Heart right ventricle (tissue), 16 donors: ENCODE results near the gene NXPH3. TPM values are rescaled to one million over a fixed set of nuclear protein-coding genes. Genes with fewer than 3 reads are reported as not detected.

Experiments
- ATAC-seq, 8 donors: fragments of 200-7000 bp; cut with Tn5 transposase; one replicate each; pipeline ENCODE4 v1.9.1; 2020; ENCODE audit warnings: mild to moderate bottlenecking in 8 of 8, moderate library complexity in 8 of 8, moderate number of reproducible peaks in 1 of 8
- DNase-seq, 2 donors: peaks; one replicate each; pipeline ENCODE4 v3.0.0-alpha.2; 2020
- H3K27ac ChIP-seq, 10 donors: fragments of 200-600 bp; sonication (generic) in 2 of 10; one replicate each; pipeline versions ENCODE4 v1.5.0 to v1.8.0; 2020 to 2022; ENCODE audit warnings: mild to moderate bottlenecking in 3 of 10
- H3K27me3 ChIP-seq, 7 donors: fragments of 200-600 bp; one replicate each; pipeline ENCODE4 v1.8.0; 2021 to 2022; ENCODE audit warnings: mild to moderate bottlenecking in 2 of 7
- H3K36me3 ChIP-seq, 9 donors: fragments of 200-600 bp; sonication (generic) in 1 of 9; one replicate each; pipeline versions ENCODE4 v1.5.0 to v1.8.0; 2020 to 2022; ENCODE audit warnings: mild to moderate bottlenecking in 2 of 9
- H3K4me1 ChIP-seq, 9 donors: fragments of 200-600 bp; sonication (generic) in 1 of 9; one replicate each; pipeline versions ENCODE4 v1.5.0 to v1.8.0; 2020 to 2022; ENCODE audit warnings: mild to moderate bottlenecking in 4 of 9
- H3K4me3 ChIP-seq, 10 donors: fragments of 200-600 bp; sonication (generic) in 2 of 10; one replicate each; pipeline versions ENCODE4 v1.5.0 to v1.8.0; 2020 to 2022; ENCODE audit warnings: mild to moderate bottlenecking in 7 of 10, moderate library complexity in 2 of 10
- H3K9me3 ChIP-seq, 11 donors: fragments of 200-600 bp in 10 of 11; sonication (generic) in 2 of 11; one replicate each; pipeline versions ENCODE4 v1.5.0 to v1.8.0; 2013 to 2022; ENCODE audit warnings: mild to moderate bottlenecking in 2 of 11, control low read depth in 1 of 11, moderate library complexity in 1 of 11
- WGBS, 2 donors: extraction: QIAGEN DNeasy Blood & Tissue Kit; methylation state at CpG; one replicate each; pipeline ENCODE4 v1.1.7; 2013; ENCODE audit warnings: inconsistent platforms in 1 of 2; 5-methylcytosine and 5-hydroxymethylcytosine counted together
- intact Hi-C, 10 donors: fragments of 100-400 bp; cut with DNase I; formaldehyde crosslinking; loops; one replicate each; pipeline versions ENCODE4 v1.11.1 to v1.14.2; 2022
- polyA plus RNA-seq, 2 donors: library from polyadenylated mRNA; stranded (reverse); fragments of 200-250 nt; gene quantifications; one replicate each; pipeline ENCODE4 v1.2.3, GENCODE V29; 2013
- total RNA-seq, 10 donors: library from RNA; stranded (reverse); fragmentation: NEBNext Ultra II Directional in 3 of 10; extraction: Animal tissue kit (Norgen Biotek cat#: 25700) in 3 of 10; gene quantifications; one replicate each; pipeline versions ENCODE4 v1.2.1 to v1.2.4, GENCODE V29; 2021 to 2023
- TF ChIP-seq, protein P1 (sequence below), 9 donors: fragments of 200-600 bp; sonication (generic) in 2 of 9; IDR thresholded peaks; one replicate each; pipeline versions ENCODE4 v1.5.0 to v1.8.0; 2021 to 2022; ENCODE audit warnings: antibody characterized with exemption in 9 of 9, mild to moderate bottlenecking in 5 of 9, moderate library complexity in 1 of 9
- donor health status: Arrhythmogenic right ventricular cardiomyopathy.
- donor health status: ischemic (EF 13 %, LVEDD 7.1; RV severe dilation, severe dysfunction).
- donor health status: healthy with polysubstance abuse.
- donor health status: DM: no; HTN: yes; CAD: no.
- donor health status: DM: no; HTN: no; CAD: no.
- donor health status: ischemic (EF 25% LVEDD 6.9; RV normal size, moderate dysfunction).
- donor health status: ischemic (EF 25% LVEDD 5.7; RV mildly dilated, moderate dysfunction).
- donor health status: healthy.
- donor health status: DM: yes; HTN: yes; CAD: no.
- donor health status: Ischemic cardiomyopathy.
- donor health status: ischemic (EF 35%, LVEDD 5.7; RV mildly dilated, moderate dysfunction).
- donor health status: nonischemic (EF 11% LVEDD 7.7; RV severe dilation, severe dysfunction).
- donor health status: DM: yes; HTN: yes; CAD: no.
- donor health status: PGD.
- donor health status: ischemic (EF 29% LVEDD 5.4; RV normal size, mild dysfunction).
- donor health status: nonischemic (EF 23%, LVEDD 6.1; RV moderate dilation, normal function).

Gene NXPH3
- total and polyA plus RNA-seq, 12 donors: 2.2 to 5.9 (median 3.2) TPM

GRCh38 chr17:49543860-49544259, 31.8 kb upstream of the NXPH3 start:
- H3K9me3 ChIP-seq: peaks cover 0 to 19% (median 3%) of the 10 kb centered on the region in 11 donors
- WGBS, 2 donors: 71 to 88% methylated on average over 3 of the region's 3 CpGs
- no peaks in the 10 kb centered on the region for H3K36me3 ChIP-seq
- peaks cover 0 to 23% (median 0%) of the 10 kb centered on the region in 9 donors for H3K4me1 ChIP-seq
- H3K27ac ChIP-seq: no peak overlapping the region
- ATAC-seq (no peak), DNase-seq (no peak)
- H3K4me3 ChIP-seq: no peak overlapping the region
- intact Hi-C loops: no loop called here
- H3K27me3 ChIP-seq: peaks cover 0 to 18% (median 0%) of the 10 kb centered on the region in 7 donors
- TF ChIP-seq, protein P1, sequence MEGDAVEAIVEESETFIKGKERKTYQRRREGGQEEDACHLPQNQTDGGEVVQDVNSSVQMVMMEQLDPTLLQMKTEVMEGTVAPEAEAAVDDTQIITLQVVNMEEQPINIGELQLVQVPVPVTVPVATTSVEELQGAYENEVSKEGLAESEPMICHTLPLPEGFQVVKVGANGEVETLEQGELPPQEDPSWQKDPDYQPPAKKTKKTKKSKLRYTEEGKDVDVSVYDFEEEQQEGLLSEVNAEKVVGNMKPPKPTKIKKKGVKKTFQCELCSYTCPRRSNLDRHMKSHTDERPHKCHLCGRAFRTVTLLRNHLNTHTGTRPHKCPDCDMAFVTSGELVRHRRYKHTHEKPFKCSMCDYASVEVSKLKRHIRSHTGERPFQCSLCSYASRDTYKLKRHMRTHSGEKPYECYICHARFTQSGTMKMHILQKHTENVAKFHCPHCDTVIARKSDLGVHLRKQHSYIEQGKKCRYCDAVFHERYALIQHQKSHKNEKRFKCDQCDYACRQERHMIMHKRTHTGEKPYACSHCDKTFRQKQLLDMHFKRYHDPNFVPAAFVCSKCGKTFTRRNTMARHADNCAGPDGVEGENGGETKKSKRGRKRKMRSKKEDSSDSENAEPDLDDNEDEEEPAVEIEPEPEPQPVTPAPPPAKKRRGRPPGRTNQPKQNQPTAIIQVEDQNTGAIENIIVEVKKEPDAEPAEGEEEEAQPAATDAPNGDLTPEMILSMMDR (IDR thresholded peaks at IDR 0.05): no peak

- peaks cover 0 to 23% (median 0%) of the 10 kb centered on the region in 9 donors for H3K4me1 ChIP-seq
- 72 to 78% methylated on average over 8 of the region's 8 CpGs for WGBS, 2 donors
- TF ChIP-seq, protein P1 (IDR thresholded peaks at IDR 0.05): no peak
- DNase-seq (no peak), ATAC-seq (no peak)
- H3K9me3 ChIP-seq: peaks cover 0 to 19% (median 3%) of the 10 kb centered on the region in 11 donors
- no peak overlapping the region for H3K27ac ChIP-seq
- H3K27me3 ChIP-seq: peaks cover 0 to 18% (median 0%) of the 10 kb centered on the region in 7 donors
- no peak overlapping the region for H3K4me3 ChIP-seq
- H3K36me3 ChIP-seq: no peaks in the 10 kb centered on the region
- intact Hi-C loops: loop anchor here in 4 of 10 donors (5.0 kb wide), 2 partner anchors 48 to 108 kb away; partner anchors contain the start of gene NGFR (in 2 of the 4)
Observed at GRCh38 chr17:49545007-49545660, 30.5 kb upstream of the NXPH3 start.

DNA sequence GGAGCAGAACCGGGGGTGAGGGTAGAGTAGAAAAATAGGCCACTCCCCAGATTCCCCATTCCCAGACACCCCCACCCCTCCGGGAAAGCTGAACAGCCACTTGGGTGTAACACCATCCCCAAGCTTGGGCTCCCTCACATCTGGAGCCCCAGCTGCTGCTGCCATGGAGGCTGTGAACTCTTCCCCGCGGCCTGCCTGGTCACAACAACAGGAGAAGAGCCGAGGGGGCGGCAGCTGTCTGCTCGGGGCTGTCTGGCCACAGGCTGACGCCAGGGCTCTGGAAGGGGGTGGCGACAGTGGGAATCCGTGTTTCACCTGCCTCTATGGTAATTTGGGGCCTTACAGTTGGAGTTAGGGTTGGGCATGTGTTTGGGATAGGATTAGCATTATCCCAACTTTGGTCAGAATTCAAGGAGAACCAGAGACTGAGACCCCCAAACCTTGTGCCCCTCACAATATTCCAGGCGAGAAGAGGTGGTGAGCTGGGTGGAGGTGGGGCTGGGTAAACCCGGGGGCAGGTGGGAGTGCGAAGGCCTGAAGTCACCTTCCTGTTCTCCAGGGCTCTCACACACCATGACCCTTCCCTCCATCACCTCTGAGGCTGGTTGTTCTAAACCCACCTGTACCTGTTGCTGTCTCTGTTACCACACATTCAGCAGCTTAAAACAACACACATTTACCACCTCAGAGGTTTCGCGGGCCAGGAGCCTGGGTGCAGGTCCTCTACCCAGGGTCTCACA, 29.7 kb upstream of the NXPH3 start:
- peak overlapping the region in 1 of 10 donors; percentile 26 for H3K27ac ChIP-seq
- H3K9me3 ChIP-seq: peaks cover 0 to 11% (median 2%) of the 10 kb centered on the region in 11 donors
- no peaks in the 10 kb centered on the region for H3K36me3 ChIP-seq
- peaks cover 0 to 18% (median 0%) of the 10 kb centered on the region in 7 donors for H3K27me3 ChIP-seq
- ATAC-seq: no peak
- no peak for DNase-seq
- peaks cover 0 to 23% (median 0%) of the 10 kb centered on the region in 9 donors for H3K4me1 ChIP-seq
- intact Hi-C loops: loop anchor here in 4 of 10 donors (5.0 kb wide), 2 partner anchors 49 to 109 kb away; partner anchors contain the start of gene NGFR (in 2 of the 4)
- TF ChIP-seq, protein P1 (IDR thresholded peaks at IDR 0.05): no peak
- no peak overlapping the region for H3K4me3 ChIP-seq
- 75% methylated on average over 15 of the region's 15 CpGs for WGBS, 2 donors
